GM21390 (cell line): ENCODE measurements around the gene HYPK.
A peak's percentile ranks its signal among the peaks of the same experiment; 100 is the strongest.
"Not testable (repeated sequence)": the region's sequence is repeated elsewhere in the genome, so short reads cannot be mapped to it uniquely, and the experiment has no call there.

Experiments used
- ATAC-seq: cut with Tn5 transposase; IDR thresholded peaks from one replicate; pipeline ENCODE4 v1.9.1; 2021; ENCODE audit not compliant: unreplicated experiment

HYPK gene

DNA sequence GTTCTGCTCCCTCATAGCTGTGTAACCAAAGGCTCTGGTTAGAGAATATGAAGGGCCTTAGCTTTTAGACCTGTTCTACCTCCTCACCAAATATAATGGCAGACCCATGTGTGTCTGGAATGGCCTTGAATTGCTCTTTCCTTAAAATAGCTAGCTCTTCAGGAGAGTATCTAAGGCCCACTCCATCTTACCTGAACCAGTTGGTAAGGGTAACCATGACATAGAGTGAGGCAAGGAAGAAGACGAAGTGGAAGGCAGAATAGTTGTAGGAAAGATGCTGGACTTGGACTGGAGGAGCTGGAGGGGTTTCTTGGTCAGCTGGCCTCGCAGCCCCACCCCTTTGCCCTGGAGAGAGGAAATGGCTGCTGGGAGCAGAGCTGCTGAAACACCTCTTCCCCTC lies 5.2 kb upstream of the HYPK start:
- no peak for ATAC-seq

GRCh38 chr15:43795997-43796396 lies 4.4 kb upstream of the HYPK start:
- ATAC-seq = no peak

GRCh38 chr15:43796566-43796965 lies 3.8 kb upstream of the HYPK start:
- no peak for ATAC-seq

GRCh38 chr15:43799209-43799944 lies 1.0 kb upstream of the HYPK start:
- no peak for ATAC-seq

- no peak for ATAC-seq
These were observed 484 bp upstream of the HYPK start, which contains the start of gene SERINC4 for GRCh38 chr15:43799945-43800285. Gene SERINC4 (minus strand): TSS chr15:43800220. CDS start chr15:43799986, 234 bp downstream.

GRCh38 chr15:43802676-43803075 lies 2.3 kb downstream of the HYPK start:
- ATAC-seq = not testable (repeated sequence)

DNA sequence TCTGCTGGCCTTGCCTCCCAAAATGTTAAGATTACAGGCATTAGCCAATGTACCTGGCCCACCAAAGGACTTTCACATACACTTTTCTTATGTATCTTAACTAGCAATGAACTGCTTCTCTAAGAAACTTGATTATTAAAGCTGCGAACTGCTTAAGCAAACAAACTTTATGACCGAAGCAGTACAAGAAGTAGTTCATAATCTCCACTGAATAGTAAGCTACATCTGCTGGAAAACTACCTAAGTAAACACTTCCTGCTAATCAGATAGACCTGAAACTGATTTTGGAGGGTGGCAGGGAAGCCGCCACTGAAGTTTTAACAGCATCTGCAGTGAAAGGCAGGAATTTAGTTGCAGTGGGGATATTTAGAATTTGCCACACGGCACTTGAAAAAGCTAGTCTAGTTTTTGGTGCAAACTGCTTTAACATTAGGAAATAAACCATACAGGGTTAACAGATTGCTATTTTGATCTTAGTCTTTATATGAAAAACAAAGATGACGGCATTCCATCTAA lies 8.1 kb downstream of the HYPK start:
- ATAC-seq = no peak

- ATAC-seq = no peak
These were observed 8.7 kb downstream of the HYPK start for GRCh38 chr15:43808960-43809678.

- ATAC-seq = not testable (repeated sequence)
These were observed 14.7 kb downstream of the HYPK start for GRCh38 chr15:43815064-43815463.

GRCh38 chr15:43821505-43821904 lies 21.1 kb downstream of the HYPK start:
- no peak for ATAC-seq

GRCh38 chr15:43824302-43825246 lies 24.2 kb downstream of the HYPK start, which contains the start of gene MFAP1:
Gene MFAP1 (minus strand): TSS chr15:43824690. CDS start chr15:43824569, 121 bp downstream.
- peak; percentile 78 for ATAC-seq

DNA sequence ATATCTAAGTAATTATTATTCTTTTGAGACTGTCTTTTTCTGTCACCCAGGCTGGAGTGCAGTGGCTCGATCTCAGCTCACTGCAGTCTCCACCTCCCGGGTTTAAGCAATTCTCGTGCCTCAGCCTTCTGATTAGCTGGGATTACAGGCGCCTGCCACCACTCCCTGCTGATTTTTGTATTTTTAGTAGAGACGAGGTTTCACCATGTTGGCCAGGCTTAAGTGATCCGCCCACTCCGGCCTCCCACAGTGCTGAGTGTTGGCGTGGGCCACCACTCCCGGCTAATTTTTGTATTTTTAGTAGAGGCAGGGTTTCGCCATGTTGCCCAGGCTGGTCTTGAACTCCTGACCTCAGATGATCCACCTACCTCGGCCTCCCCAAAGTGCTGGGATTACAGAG lies 24.9 kb downstream of the HYPK start:
- not testable (repeated sequence) for ATAC-seq

GRCh38 chr15:43826029-43826507 lies 25.7 kb downstream of the HYPK start:
- no peak for ATAC-seq

GRCh38 chr15:43826508-43827341 lies 26.3 kb downstream of the HYPK start, which contains the start of gene WDR76:
Gene WDR76 (plus strand): TSS chr15:43827002. CDS start chr15:43827033, 31 bp downstream.
- ATAC-seq = peak; percentile 49

DNA sequence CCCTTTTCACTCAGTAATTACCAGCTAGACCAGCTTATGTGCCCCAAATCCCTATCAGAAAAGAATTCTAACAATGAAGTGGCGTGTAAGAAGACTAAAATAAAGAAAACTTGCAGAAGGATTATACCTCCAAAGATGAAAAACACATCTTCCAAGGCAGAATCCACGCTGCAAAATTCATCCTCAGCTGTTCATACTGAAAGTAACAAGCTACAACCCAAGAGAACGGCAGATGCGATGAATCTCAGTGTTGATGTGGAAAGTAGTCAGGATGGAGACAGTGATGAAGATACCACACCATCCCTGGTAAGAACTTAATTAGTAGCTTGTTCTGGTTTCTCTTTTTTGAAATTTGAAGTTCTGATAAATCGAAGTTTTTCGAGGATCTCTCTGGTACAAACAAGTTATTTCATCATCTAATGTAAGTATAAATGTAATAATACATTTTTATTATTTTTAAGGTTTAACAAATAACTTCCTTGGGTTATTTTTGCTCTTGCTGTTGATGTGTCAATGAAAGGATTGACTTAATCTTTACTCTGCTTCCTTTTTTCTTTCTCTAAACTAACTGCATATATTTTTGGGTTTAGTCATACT lies 27.8 kb downstream of the HYPK start:
- no peak for ATAC-seq

- not testable (repeated sequence) for ATAC-seq
These were observed 29.6 kb downstream of the HYPK start for GRCh38 chr15:43829951-43830540.

DNA sequence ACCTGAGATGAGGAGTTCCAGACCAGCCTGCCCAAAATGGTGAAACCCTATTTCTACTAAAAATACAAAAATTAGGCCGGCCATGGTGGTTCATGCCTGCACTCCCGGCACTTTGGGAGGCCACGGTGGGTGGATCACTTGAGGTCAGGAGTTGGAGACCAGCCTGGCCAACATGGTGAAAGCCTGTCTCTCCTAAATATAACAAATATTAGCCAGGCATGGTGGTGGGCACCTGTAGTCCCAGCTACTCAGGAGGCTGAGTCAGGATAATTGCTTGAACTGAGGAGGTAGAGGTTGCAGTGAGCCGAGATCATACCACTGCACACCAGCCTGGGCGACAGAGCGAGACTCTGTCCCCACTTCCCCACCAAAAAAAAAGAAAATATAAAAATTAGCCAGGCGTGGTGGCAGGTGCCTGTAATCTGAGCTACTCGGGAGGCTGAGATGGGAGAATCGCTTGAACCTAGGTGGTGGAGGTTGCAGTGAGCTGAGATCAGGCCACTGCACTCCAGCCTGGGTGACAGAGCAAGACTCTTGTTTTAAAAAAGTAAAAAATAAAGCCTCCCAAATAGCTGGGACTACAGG lies 30.4 kb downstream of the HYPK start:
- ATAC-seq = not testable (repeated sequence)

DNA sequence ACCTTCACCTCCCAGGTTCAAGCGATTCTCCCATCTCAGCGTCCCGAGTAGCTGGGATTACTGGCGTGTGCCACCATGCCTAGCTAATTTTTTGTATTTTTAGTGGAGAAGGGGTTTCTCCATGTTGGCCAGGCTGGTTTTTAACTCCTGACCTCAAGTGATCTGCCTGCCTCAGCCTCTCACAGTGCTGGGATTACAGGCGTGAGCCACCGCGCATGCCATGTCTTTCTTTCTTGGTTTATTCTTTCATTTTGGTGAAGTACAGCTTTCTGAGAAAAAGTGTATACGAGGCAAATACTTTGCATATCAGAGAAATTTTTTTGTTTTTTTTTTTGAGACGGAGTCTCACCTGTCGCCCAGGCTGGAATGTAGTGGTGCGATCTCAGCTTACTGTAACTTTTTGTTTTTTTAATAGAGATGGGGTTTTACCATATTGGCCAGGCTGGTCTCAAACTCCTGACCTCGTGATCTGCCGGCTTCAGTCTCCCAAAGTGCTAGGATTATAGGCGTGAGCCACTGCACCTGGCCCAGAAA lies 31.2 kb downstream of the HYPK start:
- ATAC-seq = not testable (repeated sequence)
